Measurements from ENCODE around the gene ZDHHC19. TPM values are rescaled to one million over a fixed set of nuclear protein-coding genes. Genes with fewer than 3 reads are reported as not detected.
"Not testable (repeated sequence)": the region's sequence is repeated elsewhere in the genome, so short reads cannot be mapped to it uniquely, and the experiment has no call there.

Gene ZDHHC19
- total RNA-seq, 1 donor from 2014 or later = 1.0 TPM

DNA sequence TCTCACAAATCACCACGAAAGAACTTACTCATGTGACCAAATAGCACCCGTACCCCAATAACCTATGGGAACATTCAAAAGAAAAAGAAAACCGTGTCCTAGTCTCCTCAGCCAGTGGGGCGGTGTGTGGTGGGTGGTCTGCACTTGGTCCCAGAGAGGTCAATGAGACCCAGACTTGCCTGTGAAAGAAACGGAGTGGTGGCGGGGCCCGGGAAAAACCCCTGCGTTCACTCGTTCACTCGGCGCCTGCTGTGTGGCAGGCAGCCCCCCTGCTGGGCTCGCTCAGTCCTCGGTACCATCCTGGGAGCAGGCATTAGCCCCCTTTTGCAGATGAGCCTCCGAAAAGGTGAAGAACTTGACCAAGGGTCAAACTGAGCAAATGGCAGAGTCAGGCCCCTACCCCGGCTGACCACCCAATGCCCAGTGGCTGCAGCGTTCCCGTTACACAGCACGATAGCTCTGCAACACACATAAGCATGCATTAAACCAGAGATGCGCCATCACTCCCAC, 36.0 kb downstream of the ZDHHC19 start:
- Histone ChIP-seq H3K9me3 (no peaks in the 10 kb centered on the region), H3K27me3 (ENCODE audit: low read depth) (no peaks in the 10 kb centered on the region), H3K4me3 (no peak overlapping the region), H3K27ac (no peak overlapping the region), H3K36me3 (no peaks in the 10 kb centered on the region), H3K4me1 (peaks cover 8% of the 10 kb centered on the region)
- DNase-seq (no peak), ATAC-seq (no peak)
- intact Hi-C loops (cut with DNase I) = no loop called here
- TF ChIP-seq, protein P1, sequence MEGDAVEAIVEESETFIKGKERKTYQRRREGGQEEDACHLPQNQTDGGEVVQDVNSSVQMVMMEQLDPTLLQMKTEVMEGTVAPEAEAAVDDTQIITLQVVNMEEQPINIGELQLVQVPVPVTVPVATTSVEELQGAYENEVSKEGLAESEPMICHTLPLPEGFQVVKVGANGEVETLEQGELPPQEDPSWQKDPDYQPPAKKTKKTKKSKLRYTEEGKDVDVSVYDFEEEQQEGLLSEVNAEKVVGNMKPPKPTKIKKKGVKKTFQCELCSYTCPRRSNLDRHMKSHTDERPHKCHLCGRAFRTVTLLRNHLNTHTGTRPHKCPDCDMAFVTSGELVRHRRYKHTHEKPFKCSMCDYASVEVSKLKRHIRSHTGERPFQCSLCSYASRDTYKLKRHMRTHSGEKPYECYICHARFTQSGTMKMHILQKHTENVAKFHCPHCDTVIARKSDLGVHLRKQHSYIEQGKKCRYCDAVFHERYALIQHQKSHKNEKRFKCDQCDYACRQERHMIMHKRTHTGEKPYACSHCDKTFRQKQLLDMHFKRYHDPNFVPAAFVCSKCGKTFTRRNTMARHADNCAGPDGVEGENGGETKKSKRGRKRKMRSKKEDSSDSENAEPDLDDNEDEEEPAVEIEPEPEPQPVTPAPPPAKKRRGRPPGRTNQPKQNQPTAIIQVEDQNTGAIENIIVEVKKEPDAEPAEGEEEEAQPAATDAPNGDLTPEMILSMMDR (IDR thresholded peaks at IDR 0.05) = no peak

DNA sequence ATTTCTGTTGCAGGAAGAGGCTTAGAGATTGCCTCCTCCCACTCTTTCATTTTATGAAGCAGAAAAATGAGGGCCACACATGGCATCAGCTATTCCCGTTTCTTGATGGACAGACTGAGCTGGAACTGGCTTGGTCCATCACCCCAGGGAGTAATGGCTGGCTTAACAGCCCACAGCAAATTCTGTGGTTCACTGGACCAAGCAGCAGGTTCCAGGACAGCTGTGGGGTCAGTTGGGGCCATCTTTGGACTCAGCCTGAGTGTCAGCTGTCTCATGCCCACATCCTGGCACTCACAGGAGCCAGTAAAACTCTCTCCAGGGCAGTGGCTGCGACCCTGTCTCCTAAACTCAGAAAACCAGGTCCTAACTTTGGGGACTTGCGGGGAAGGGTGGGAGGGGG, 36.5 kb downstream of the ZDHHC19 start:
- intact Hi-C loops (cut with DNase I) = no loop called here
- ATAC-seq = no peak
- DNase-seq = no peak
- no peak overlapping the region for H3K27ac ChIP-seq
- TF ChIP-seq, protein P1 (IDR thresholded peaks at IDR 0.05) = no peak
- H3K4me3 ChIP-seq = no peak overlapping the region
- no peaks in the 10 kb centered on the region for H3K9me3 ChIP-seq
- no peaks in the 10 kb centered on the region for H3K36me3 ChIP-seq
- peaks cover 5% of the 10 kb centered on the region for H3K4me1 ChIP-seq
- H3K27me3 ChIP-seq (ENCODE audit: low read depth) = no peaks in the 10 kb centered on the region

DNA sequence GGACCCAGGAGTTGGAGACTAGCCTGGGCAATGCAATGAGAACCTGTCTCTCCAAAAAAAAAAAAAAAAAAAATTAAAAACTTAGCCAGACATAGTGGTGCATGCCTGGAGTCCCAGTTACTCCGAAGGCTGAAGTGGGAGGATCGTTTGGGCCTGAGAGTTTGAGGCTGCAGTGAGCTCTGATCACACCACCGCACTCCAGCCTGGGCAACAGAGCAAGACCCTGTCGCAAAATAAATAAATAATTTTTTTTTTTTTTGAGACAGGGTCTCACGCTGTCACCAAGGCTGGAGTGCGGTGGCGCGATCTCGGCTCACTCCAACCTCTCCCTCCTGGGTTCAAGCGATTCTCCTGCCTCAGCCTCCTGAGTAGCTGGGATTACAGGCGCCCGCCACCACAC, 40.9 kb downstream of the ZDHHC19 start:
- H3K27me3 ChIP-seq (ENCODE audit: low read depth); H3K4me1 ChIP-seq; H3K27ac ChIP-seq; intact Hi-C loops (cut with DNase I); H3K4me3 ChIP-seq; H3K36me3 ChIP-seq; DNase-seq; ATAC-seq; H3K9me3 ChIP-seq: not testable (repeated sequence)

DNA sequence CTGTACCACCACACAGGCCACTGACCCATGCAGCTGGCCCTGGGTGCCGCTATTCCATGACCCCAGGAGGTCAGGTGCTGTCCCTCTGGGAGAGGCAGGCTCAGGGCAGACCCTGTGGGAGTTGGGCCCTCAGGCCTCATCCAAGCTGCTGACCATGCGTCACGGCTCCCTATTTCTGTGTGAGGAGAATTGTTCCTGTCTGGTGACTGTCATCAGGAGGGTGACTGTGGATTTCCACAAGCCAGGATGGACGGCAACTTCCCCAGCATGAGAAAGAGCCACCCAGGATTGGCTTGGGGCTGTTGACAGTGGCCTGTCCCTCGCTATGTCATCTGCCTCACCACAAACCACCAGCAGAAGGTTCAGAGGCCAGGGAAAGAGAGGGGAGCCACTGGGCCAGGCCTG, 41.4 kb downstream of the ZDHHC19 start:
- peak; percentile 65 to 70 for ATAC-seq
- H3K27me3 ChIP-seq (ENCODE audit: low read depth) = no peaks in the 10 kb centered on the region
- no peaks in the 10 kb centered on the region for H3K4me1 ChIP-seq
- no peak overlapping the region for H3K27ac ChIP-seq
- H3K4me3 ChIP-seq = no peak overlapping the region
- no peaks in the 10 kb centered on the region for H3K9me3 ChIP-seq
- TF ChIP-seq, protein P1 (IDR thresholded peaks at IDR 0.05) = no peak
- no peaks in the 10 kb centered on the region for H3K36me3 ChIP-seq
- peak; percentile 79 for DNase-seq
- intact Hi-C loops (cut with DNase I) = no loop called here

DNA sequence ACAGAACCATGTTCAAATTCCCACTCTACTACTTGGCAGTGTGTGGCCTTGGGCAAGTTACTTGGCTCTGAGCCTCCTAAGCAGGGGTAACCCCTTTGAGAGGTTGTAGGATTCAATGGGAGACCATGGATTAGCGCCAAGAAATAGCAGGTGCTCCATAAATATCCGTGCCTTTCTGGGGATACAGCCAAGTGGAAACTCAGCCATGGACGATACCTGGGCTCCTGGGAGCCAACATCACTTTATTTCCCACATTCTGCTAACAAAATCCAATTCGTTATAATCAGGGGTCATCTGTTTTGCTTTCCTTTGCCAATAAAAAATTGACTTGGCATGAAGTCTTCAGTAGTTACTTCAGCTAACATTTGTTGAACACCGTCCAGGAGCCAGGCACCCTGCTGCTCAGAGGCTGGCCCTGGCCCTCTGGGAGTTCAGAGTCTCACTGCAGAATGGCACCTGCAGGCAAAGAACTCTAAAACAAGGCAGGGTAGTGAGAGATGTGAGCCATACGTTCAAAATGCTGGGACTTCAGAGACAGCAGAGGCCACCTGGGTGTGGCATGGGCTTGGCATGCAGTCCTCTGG, 42.3 kb downstream of the ZDHHC19 start:
- Histone ChIP-seq H3K36me3 (no peaks in the 10 kb centered on the region), H3K27me3 (ENCODE audit: low read depth) (no peaks in the 10 kb centered on the region), H3K9me3 (no peaks in the 10 kb centered on the region), H3K4me3 (no peak overlapping the region), H3K4me1 (no peaks in the 10 kb centered on the region), H3K27ac (no peak overlapping the region)
- TF ChIP-seq, protein P1 (IDR thresholded peaks at IDR 0.05) = no peak
- DNase-seq (no peak), ATAC-seq (no peak)
- intact Hi-C loops (cut with DNase I) = no loop called here

DNA sequence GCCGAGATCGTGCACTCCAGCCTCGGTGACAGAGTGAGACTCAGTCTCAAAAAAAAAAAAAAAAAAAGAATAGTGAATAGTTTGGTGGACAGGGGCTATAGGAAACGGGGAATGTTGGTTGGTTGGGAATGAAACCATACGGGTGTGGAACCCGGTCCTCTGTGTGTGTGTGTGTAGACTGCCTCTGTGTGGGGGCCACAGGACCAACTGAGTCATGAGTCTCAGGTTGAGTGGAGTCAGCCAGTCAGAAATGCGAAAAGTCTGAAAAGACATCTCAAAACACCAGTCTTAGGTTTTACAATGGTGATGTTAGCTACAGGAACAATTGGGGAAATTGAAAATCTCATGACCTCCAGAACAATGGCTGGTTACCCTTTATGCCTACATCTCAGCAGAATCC, 44.5 kb downstream of the ZDHHC19 start:
- Histone ChIP-seq H3K27me3 (ENCODE audit: low read depth) (no peaks in the 10 kb centered on the region), H3K4me1 (no peaks in the 10 kb centered on the region), H3K27ac (no peak overlapping the region), H3K36me3 (no peaks in the 10 kb centered on the region), H3K9me3 (no peaks in the 10 kb centered on the region), H3K4me3 (no peak overlapping the region)
- ATAC-seq (no peak), DNase-seq (no peak)
- intact Hi-C loops (cut with DNase I) = no loop called here
- TF ChIP-seq, protein P1 (IDR thresholded peaks at IDR 0.05) = no peak

Measured in lower lobe of right lung (tissue), 2 donors.